Epithelial cell of proximal tubule (primary cell): ENCODE results near the gene SLC5A1. TPM values are rescaled to one million over a fixed set of nuclear protein-coding genes. Genes with fewer than 3 reads are reported as not detected.
A peak's percentile ranks its signal among the peaks of the same experiment; 100 is the strongest.

Source experiments
- DNase-seq: peaks from one replicate; pipeline ENCODE4 v3.0.0-alpha.2; 2011; ENCODE audit warnings: low read depth
- H3K4me3 ChIP-seq: 2 replicates; pipeline ENCODE4 v1.5.1; 2011; ENCODE audit warnings: low read depth, mild to moderate bottlenecking, low read length
- CTCF ChIP-seq: conservative IDR thresholded peaks from 2 replicates; pipeline ENCODE4 v1.5.1; 2012; ENCODE audit warnings: low read depth, mild to moderate bottlenecking, low read length
- total RNA-seq: library from RNA; depleted of rRNA; stranded (reverse); fragments of >200 nt; gene quantifications from 2 replicates; pipeline ENCODE4 v1.2.3, GENCODE V29; 2015

The SLC5A1 gene
- total RNA-seq: not detected in 2 replicates

- TF ChIP-seq CTCF: no peak
- H3K4me3 ChIP-seq: no peak within 1 kb of the TSS
- DNase-seq: no peak
These were observed at the start of gene SLC5A1 for GRCh38 chr22:32042924-32043323. SLC5A1 (plus strand) TSS chr22:32043261; CDS start chr22:32043282, 21 bp downstream.

- TF ChIP-seq CTCF: peak; percentile 33
- no peak for DNase-seq
- no peak overlapping the region for H3K4me3 ChIP-seq
These were observed 48.0 kb upstream of the SLC5A1 start for GRCh38 chr22:31995046-31995445.

GRCh38 chr22:31995807-31996206 is 47.3 kb upstream of the SLC5A1 start:
- no peak for DNase-seq

GRCh38 chr22:31998784-31999385 is 44.2 kb upstream of the SLC5A1 start:
- TF ChIP-seq CTCF: no peak
- H3K4me3 ChIP-seq: no peak overlapping the region
- DNase-seq: no peak

More at GRCh38 chr22:31995807-31996206, 47.3 kb upstream of the SLC5A1 start:
- no peak for TF ChIP-seq CTCF
- no peak overlapping the region for H3K4me3 ChIP-seq

- DNase-seq: no peak
- TF ChIP-seq CTCF: no peak
These were observed 42.9 kb upstream of the SLC5A1 start for GRCh38 chr22:32000181-32000580.

GRCh38 chr22:32005453-32005852 is 37.6 kb upstream of the SLC5A1 start:
- peak; percentile 44 for DNase-seq
- TF ChIP-seq CTCF: peak; percentile 3
- no peak overlapping the region for H3K4me3 ChIP-seq

More at GRCh38 chr22:32000181-32000580, 42.9 kb upstream of the SLC5A1 start:
- H3K4me3 ChIP-seq: no peak overlapping the region

- no peak for TF ChIP-seq CTCF
- H3K4me3 ChIP-seq: no peak overlapping the region
- no peak for DNase-seq
These were observed 29.9 kb upstream of the SLC5A1 start for GRCh38 chr22:32013200-32013599.
